HepG2 (cell line): Measurements from ENCODE around the gene IP6K3. TPM values are rescaled to one million over a fixed set of nuclear protein-coding genes. Genes with fewer than 3 reads are reported as not detected.

Experiments used
- AGO2 ChIP-seq: fragments of 200-400 bp; formaldehyde crosslinking; optimal IDR thresholded peaks from 2 replicates; pipeline ENCODE3; 2017; ENCODE audit warnings: mild to moderate bottlenecking, low read depth, low read length, moderate library complexity
- KAT7 ChIP-seq: IDR thresholded peaks from 2 replicates; pipeline ENCODE4 v1.6.1; 2018; ENCODE audit warnings: borderline replicate concordance, missing compliant biosample characterization
- MEIS2 ChIP-seq: sonication (generic); formaldehyde crosslinking; IDR thresholded peaks from 2 replicates; pipeline ENCODE4 v1.9.0; 2021; ENCODE audit warnings: mild to moderate bottlenecking, missing genetic modification reagents
- NKX3-1 ChIP-seq: sonication (generic); formaldehyde crosslinking; IDR thresholded peaks from 2 replicates; pipeline ENCODE4 v1.5.0; 2020; ENCODE audit warnings: missing genetic modification reagents
- REL ChIP-seq: sonication (generic); formaldehyde crosslinking; conservative IDR thresholded peaks from 2 replicates; pipeline ENCODE4 v1.8.0; 2022; ENCODE audit warnings: mild to moderate bottlenecking, missing genetic modification reagents, moderate library complexity
- RFXANK ChIP-seq: IDR thresholded peaks from 2 replicates; pipeline ENCODE4 v1.6.1; 2016
- SMARCE1 ChIP-seq: fragments of 450-650 bp; IDR thresholded peaks from 2 replicates; pipeline ENCODE4 v1.6.1; 2017; ENCODE audit warnings: borderline replicate concordance
- SP5 ChIP-seq: IDR thresholded peaks from 2 replicates; pipeline ENCODE4 v1.6.1; 2016; ENCODE audit warnings: low read depth, borderline replicate concordance
- TBX3 ChIP-seq: fragments of 450-650 bp; IDR thresholded peaks from 2 replicates; pipeline ENCODE4 v1.6.1; 2017; ENCODE audit warnings: antibody characterized with exemption, mild to moderate bottlenecking, inconsistent platforms, borderline replicate concordance
- YEATS2 ChIP-seq: sonication (generic); formaldehyde crosslinking; IDR thresholded peaks from 2 replicates; pipeline ENCODE4 v1.4.0; 2020; ENCODE audit warnings: missing genetic modification reagents, borderline replicate concordance
- ZBTB42 ChIP-seq: sonication (generic); formaldehyde crosslinking; IDR thresholded peaks from 2 replicates; pipeline ENCODE4 v1.5.0; 2020; ENCODE audit warnings: mild to moderate bottlenecking, missing genetic modification reagents
- ZIK1 ChIP-seq: sonication (generic); formaldehyde crosslinking; IDR thresholded peaks from 2 replicates; pipeline ENCODE4 v1.5.0; 2020; ENCODE audit warnings: mild to moderate bottlenecking, low read depth, missing genetic modification reagents, borderline replicate concordance
- ZMYM4 ChIP-seq: sonication (generic); formaldehyde crosslinking; IDR thresholded peaks from 2 replicates; pipeline ENCODE4 v1.8.1; 2023; ENCODE audit warnings: mild to moderate bottlenecking, missing genetic modification reagents
- ZNF329 ChIP-seq: sonication (generic); formaldehyde crosslinking; IDR thresholded peaks from 2 replicates; pipeline ENCODE4 v1.9.0; 2021; ENCODE audit warnings: low read depth, mild to moderate bottlenecking, missing genetic modification reagents
- ZNF44 ChIP-seq: sonication (generic); formaldehyde crosslinking; IDR thresholded peaks from 2 replicates; pipeline ENCODE4 v1.5.1; 2020; ENCODE audit warnings: mild to moderate bottlenecking, missing genetic modification reagents
- ZNF530 ChIP-seq: sonication (generic); formaldehyde crosslinking; IDR thresholded peaks from 2 replicates; pipeline ENCODE4 v1.5.0; 2020; ENCODE audit warnings: low read depth, mild to moderate bottlenecking, missing genetic modification reagents
- ZNF660 ChIP-seq: sonication (generic); formaldehyde crosslinking; IDR thresholded peaks from 2 replicates; pipeline ENCODE4 v1.5.1; 2020; ENCODE audit warnings: mild to moderate bottlenecking, low read depth, missing genetic modification reagents, borderline replicate concordance
- ZNF713 ChIP-seq: sonication (generic); formaldehyde crosslinking; IDR thresholded peaks from 2 replicates; pipeline ENCODE4 v1.4.0; 2020; ENCODE audit warnings: mild to moderate bottlenecking, missing genetic modification reagents
- polyA plus RNA-seq, 8 experiments: library from polyadenylated mRNA; depleted of rRNA in 3 of 8; stranded (reverse) in 7 of 8; unstranded in 1 of 8; fragments of >200 nt; fragmentation: Illumina TruSeq in 4 of 8; extraction: Trizol in 4 of 8; gene quantifications; 2 replicates each; pipeline versions ENCODE4 v1.2.1 to v1.2.3, GENCODE V29; 2011 to 2016; ENCODE audit warnings: low read depth in 4 of 8, missing spikeins in 1 of 8, mixed read lengths in 1 of 8; ENCODE audit not compliant: insufficient read depth in 1 of 8
- total RNA-seq, 5 experiments: library from RNA; depleted of rRNA; stranded (reverse); fragments of >200 nt; fragmentation: Illumina TruSeq; extraction: Trizol; gene quantifications; 2 replicates each; pipeline ENCODE4 v1.2.3, GENCODE V29; 2016; ENCODE audit warnings: low read depth in 1 of 5
- TF ChIP-seq, protein P1 (sequence below): sonication (generic); formaldehyde crosslinking; IDR thresholded peaks from 2 replicates; pipeline ENCODE4 v1.4.0; 2020; ENCODE audit warnings: missing genetic modification reagents
- TF ChIP-seq, protein P2 (sequence below): sonication (generic); formaldehyde crosslinking; IDR thresholded peaks from 2 replicates; pipeline ENCODE4 v1.4.0; 2020; ENCODE audit warnings: missing genetic modification reagents, low read depth, mild to moderate bottlenecking, borderline replicate concordance
- TF ChIP-seq, protein P3 (sequence below): sonication (generic); formaldehyde crosslinking; conservative IDR thresholded peaks from 2 replicates; pipeline ENCODE4 v1.4.0; 2020; ENCODE audit warnings: missing genetic modification reagents
- TF ChIP-seq, protein P4 (sequence below): IDR thresholded peaks from 2 replicates; pipeline ENCODE4 v1.6.1; 2016; ENCODE audit warnings: low read depth, borderline replicate concordance
- TF ChIP-seq, protein P5 (sequence below): IDR thresholded peaks from 2 replicates; pipeline ENCODE4 v1.6.1; 2016; ENCODE audit warnings: low read depth

Gene IP6K3
- total and polyA plus RNA-seq, 2 of the 13 experiments (the other 11 are each of a cell fraction or from before 2014, with no cell fraction given), result 0.11 to 0.18 TPM

DNA sequence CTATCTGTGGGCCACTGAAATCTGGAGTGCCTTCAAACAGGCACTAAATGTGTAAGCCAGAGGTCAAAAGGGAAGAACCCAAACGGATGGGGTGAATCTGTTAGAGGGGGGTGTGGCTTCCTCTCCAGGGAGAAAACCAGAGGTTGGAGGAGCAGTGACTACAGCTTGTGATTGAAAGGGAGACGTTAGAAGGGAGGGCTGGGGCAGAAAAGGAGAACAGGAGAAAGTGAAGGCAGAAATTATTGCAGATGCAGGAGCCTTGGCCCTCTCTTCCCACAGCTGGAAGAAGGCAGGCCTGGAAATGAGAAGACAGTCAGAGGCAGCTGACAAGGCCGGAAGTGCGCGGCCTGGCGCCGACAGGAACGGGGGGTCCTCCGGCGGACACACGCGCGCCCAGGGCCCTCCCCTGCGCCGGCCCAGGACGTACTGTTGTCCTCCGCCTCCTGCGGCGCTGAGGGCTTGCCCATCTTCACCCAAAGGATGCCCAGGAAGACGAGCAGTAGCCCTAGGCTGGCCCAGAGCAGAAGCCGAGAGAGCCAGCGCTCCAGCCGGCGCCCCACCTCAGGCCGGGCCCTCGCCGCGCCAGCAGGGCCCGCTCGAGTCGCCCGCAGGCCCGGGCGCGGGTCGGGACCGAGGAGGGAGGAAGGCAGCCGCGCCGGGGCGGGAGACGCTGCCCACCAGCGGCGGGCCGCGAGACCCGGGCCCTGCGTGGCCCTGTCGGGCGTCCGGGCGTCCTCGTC, 41.4 kb upstream of the IP6K3 start (continued):
- TF ChIP-seq REL (0 out of 2 replicates have a peak, but pooled peaks have one; percentile 55), TBX3 (no peak), RFXANK (CRISPR knock-in tag) (no peak), ZNF44 (CRISPR knock-in tag) (peak; percentile 44; the same call in 1 of the 2 replicates), AGO2 (peak; percentile 5), YEATS2 (peak; percentile 85; the same call in 1 of the 2 replicates), MEIS2 (no peak; the same call in 1 of the 2 replicates), ZIK1 (CRISPR knock-in tag) (peak; percentile 37; the same call in 1 of the 2 replicates), ZNF329 (peak; percentile 8; the same call in 1 of the 2 replicates), ZBTB42 (no peak), ZNF713 (CRISPR knock-in tag) (0 out of 2 replicates have a peak, but pooled peaks have one; percentile 11), SMARCE1 (no peak), NKX3-1 (CRISPR knock-in tag) (peak; percentile 33; the same call in 1 of the 2 replicates), SP5 (CRISPR knock-in tag) (no peak), ZNF530 (CRISPR knock-in tag) (no peak), KAT7 (no peak), ZMYM4 (no peak; the same call in 1 of the 2 replicates), ZNF660 (CRISPR knock-in tag) (no peak)
- TF ChIP-seq, protein P1, sequence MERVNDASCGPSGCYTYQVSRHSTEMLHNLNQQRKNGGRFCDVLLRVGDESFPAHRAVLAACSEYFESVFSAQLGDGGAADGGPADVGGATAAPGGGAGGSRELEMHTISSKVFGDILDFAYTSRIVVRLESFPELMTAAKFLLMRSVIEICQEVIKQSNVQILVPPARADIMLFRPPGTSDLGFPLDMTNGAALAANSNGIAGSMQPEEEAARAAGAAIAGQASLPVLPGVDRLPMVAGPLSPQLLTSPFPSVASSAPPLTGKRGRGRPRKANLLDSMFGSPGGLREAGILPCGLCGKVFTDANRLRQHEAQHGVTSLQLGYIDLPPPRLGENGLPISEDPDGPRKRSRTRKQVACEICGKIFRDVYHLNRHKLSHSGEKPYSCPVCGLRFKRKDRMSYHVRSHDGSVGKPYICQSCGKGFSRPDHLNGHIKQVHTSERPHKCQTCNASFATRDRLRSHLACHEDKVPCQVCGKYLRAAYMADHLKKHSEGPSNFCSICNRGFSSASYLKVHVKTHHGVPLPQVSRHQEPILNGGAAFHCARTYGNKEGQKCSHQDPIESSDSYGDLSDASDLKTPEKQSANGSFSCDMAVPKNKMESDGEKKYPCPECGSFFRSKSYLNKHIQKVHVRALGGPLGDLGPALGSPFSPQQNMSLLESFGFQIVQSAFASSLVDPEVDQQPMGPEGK (CRISPR knock-in tag), result peak; percentile 88
- TF ChIP-seq, protein P2, sequence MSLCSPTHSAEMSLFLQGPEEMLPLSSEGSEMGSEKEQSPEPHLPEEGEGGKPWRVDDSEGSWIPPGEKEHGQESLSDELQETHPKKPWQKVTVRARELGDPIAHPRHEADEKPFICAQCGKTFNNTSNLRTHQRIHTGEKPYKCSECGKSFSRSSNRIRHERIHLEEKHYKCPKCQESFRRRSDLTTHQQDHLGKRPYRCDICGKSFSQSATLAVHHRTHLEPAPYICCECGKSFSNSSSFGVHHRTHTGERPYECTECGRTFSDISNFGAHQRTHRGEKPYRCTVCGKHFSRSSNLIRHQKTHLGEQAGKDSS (CRISPR knock-in tag), result no peak
- TF ChIP-seq, protein P3, sequence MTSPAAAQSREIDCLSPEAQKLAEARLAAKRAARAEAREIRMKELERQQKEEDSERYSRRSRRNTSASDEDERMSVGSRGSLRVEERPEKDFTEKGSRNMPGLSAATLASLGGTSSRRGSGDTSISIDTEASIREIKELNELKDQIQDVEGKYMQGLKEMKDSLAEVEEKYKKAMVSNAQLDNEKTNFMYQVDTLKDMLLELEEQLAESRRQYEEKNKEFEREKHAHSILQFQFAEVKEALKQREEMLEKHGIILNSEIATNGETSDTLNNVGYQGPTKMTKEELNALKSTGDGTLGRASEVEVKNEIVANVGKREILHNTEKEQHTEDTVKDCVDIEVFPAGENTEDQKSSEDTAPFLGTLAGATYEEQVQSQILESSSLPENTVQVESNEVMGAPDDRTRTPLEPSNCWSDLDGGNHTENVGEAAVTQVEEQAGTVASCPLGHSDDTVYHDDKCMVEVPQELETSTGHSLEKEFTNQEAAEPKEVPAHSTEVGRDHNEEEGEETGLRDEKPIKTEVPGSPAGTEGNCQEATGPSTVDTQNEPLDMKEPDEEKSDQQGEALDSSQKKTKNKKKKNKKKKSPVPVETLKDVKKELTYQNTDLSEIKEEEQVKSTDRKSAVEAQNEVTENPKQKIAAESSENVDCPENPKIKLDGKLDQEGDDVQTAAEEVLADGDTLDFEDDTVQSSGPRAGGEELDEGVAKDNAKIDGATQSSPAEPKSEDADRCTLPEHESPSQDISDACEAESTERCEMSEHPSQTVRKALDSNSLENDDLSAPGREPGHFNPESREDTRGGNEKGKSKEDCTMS (CRISPR knock-in tag), result no peak
- TF ChIP-seq, protein P4, sequence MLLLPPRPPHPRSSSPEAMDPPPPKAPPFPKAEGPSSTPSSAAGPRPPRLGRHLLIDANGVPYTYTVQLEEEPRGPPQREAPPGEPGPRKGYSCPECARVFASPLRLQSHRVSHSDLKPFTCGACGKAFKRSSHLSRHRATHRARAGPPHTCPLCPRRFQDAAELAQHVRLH (CRISPR knock-in tag), result peak; percentile 68; the same call in 1 of the 2 replicates
- TF ChIP-seq, protein P5, sequence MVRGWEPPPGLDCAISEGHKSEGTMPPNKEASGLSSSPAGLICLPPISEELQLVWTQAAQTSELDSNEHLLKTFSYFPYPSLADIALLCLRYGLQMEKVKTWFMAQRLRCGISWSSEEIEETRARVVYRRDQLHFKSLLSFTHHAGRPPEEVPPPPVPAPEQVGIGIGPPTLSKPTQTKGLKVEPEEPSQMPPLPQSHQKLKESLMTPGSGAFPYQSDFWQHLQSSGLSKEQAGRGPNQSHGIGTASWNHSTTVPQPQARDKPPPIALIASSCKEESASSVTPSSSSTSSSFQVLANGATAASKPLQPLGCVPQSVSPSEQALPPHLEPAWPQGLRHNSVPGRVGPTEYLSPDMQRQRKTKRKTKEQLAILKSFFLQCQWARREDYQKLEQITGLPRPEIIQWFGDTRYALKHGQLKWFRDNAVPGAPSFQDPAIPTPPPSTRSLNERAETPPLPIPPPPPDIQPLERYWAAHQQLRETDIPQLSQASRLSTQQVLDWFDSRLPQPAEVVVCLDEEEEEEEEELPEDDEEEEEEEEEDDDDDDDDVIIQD (CRISPR knock-in tag), result no peak
